OCI-LY1 (cell line): ENCODE results near the gene REX1BD.

ENCODE experiments used
- CTCF ChIP-seq: fragments of 200-600 bp; sonication (generic), shearing (Covaris generic); IDR thresholded peaks from 2 replicates; pipeline ENCODE4 v1.5.1; 2017; ENCODE audit warnings: mild to moderate bottlenecking, antibody characterized with exemption, low read length, moderate library complexity, mixed read lengths
- EZH2 ChIP-seq: fragments of 200-600 bp; sonication (generic), shearing (Covaris generic); IDR thresholded peaks from 2 replicates; pipeline ENCODE4 v1.8.0; 2017; ENCODE audit warnings: borderline replicate concordance, mixed run types, mild to moderate bottlenecking, antibody characterized with exemption, low read length, moderate library complexity, mixed read lengths

GRCh38 chr19:18610245-18610555 lies 21.6 kb downstream of the REX1BD start:
- TF ChIP-seq EZH2, result no peak
- TF ChIP-seq CTCF, result no peak
